Ovary (tissue), 9 donors: ENCODE measurements around the gene RAB31. TPM values are rescaled to one million over a fixed set of nuclear protein-coding genes. Genes with fewer than 3 reads are reported as not detected.

ENCODE experiments used
- DNase-seq, 5 donors: peaks; one replicate each; pipeline ENCODE4 v3.0.0-alpha.2; 2019 to 2020
- H3K27ac ChIP-seq, 2 donors: fragments of 200-600 bp; one replicate each; pipeline versions ENCODE4 v1.5.1 to v1.8.0; 2019 to 2022
- H3K27me3 ChIP-seq: fragments of 200-600 bp; one replicate; pipeline ENCODE4 v1.8.0; 2022
- H3K36me3 ChIP-seq: fragments of 200-600 bp; sonication (generic); one replicate; pipeline ENCODE4 v1.5.1; 2019
- H3K4me1 ChIP-seq: one replicate; pipeline ENCODE4 v1.8.1; 2013; ENCODE audit warnings: mild to moderate bottlenecking, moderate library complexity; ENCODE audit not compliant: insufficient read depth
- H3K4me3 ChIP-seq: fragments of 200-600 bp; sonication (generic); one replicate; pipeline ENCODE4 v1.5.1; 2017
- H3K9me3 ChIP-seq, 2 donors: fragments of 200-600 bp in 1 of 2; sonication (generic) in 1 of 2; one replicate each; pipeline versions ENCODE4 v1.5.1 to v1.8.1; 2013 to 2019; ENCODE audit warnings: mild to moderate bottlenecking in 1 of 2, moderate library complexity in 1 of 2
- EP300 ChIP-seq: sonication (generic); formaldehyde crosslinking; IDR thresholded peaks from one replicate; pipeline ENCODE4 v1.6.1; 2017; ENCODE audit warnings: antibody characterized with exemption
- POLR2A ChIP-seq: fragments of 450-650 bp; IDR thresholded peaks from one replicate; pipeline ENCODE4 v1.6.1; 2017; ENCODE audit warnings: antibody characterized with exemption, mild to moderate bottlenecking, moderate library complexity
- WGBS, 3 donors: extraction: QIAGEN DNeasy Blood & Tissue Kit in 1 of 3; methylation state at CpG; one replicate each; pipeline versions ENCODE4 v1.1.5 to v1.1.7; 2013 to 2017; 5-methylcytosine and 5-hydroxymethylcytosine counted together
- intact Hi-C, 4 donors: fragments of 100-400 bp; cut with DNase I; formaldehyde crosslinking; loops; one replicate each; pipeline versions ENCODE4 v1.11.0 to v1.15.1; 2022 to 2023
- polyA plus RNA-seq, 2 donors: library from polyadenylated mRNA; stranded (reverse); fragments of 200-250 nt in 1 of 2; fragments of 350-450 nt in 1 of 2; fragmentation: Illumina TruSeq in 1 of 2; extraction: RNeasy Lipid Tissue Mini Kit (QIAGEN cat#74804) in 1 of 2; gene quantifications; one replicate each; pipeline ENCODE4 v1.2.3, GENCODE V29; 2013 to 2014
- total RNA-seq, 7 donors: library from RNA; depleted of rRNA in 2 of 7; stranded (reverse); fragments of >200 nt in 2 of 7; fragmentation: NEBNext Ultra II Directional in 3 of 7; extraction: Animal tissue kit (Norgen Biotek cat#: 25700) in 3 of 7; gene quantifications; one replicate each; pipeline versions ENCODE4 v1.1.0 to v1.2.4, GENCODE V29; 2016 to 2023
- TF ChIP-seq, protein P1 (sequence below), 3 donors: fragments of 450-650 bp in 2 of 3; fragments of 200-600 bp in 1 of 3; IDR thresholded peaks; one replicate each; pipeline versions ENCODE4 v1.5.1 to v1.8.0; 2016 to 2022; ENCODE audit warnings: antibody characterized with exemption in 3 of 3, mild to moderate bottlenecking in 1 of 3
- donor health status: DM: no; HTN: no; CAD: no; lungs with moderate emphysema.
- donor health status: DM: no; HTN: no; CAD: no.
- donor health status: Bipolar disorder and iron deficiency.
- donor health status: DM: yes; HTN: yes; CAD: no.
- donor health status: DM: no; HTN: no; CAD: no.
- donor health status: DM: yes; HTN: yes; CAD: no.

Gene RAB31
- total and polyA plus RNA-seq, 9 donors = 37.9 to 188 (median 62.8) TPM

DNA sequence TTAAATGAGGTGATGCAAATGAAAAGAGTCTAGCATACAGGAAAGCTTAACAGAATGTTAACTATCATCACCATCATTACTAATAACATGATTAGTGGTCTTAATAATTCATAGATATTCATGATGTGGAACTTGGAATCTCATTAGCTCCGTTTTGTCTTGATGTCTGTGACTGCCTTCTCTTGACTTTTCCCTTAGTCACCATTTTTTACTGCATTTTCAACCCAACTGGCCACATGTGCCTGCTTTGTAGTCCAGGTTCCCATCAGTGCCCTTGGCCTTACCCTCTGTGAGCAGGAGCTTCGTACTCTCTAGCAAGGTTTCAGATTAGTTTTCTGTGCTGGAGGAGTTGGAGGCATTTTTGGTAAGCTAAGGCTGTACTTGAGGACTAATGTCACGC is 47.0 kb downstream of the RAB31 start:
- WGBS, 3 donors = 32 to 94% (median 72%) methylated on average over 3 of the region's 3 CpGs
- peaks cover 12% of the 10 kb centered on the region for H3K4me1 ChIP-seq
- H3K36me3 ChIP-seq = no peaks in the 10 kb centered on the region
- TF ChIP-seq EP300 = no peak
- TF ChIP-seq POLR2A = no peak
- TF ChIP-seq, protein P1, sequence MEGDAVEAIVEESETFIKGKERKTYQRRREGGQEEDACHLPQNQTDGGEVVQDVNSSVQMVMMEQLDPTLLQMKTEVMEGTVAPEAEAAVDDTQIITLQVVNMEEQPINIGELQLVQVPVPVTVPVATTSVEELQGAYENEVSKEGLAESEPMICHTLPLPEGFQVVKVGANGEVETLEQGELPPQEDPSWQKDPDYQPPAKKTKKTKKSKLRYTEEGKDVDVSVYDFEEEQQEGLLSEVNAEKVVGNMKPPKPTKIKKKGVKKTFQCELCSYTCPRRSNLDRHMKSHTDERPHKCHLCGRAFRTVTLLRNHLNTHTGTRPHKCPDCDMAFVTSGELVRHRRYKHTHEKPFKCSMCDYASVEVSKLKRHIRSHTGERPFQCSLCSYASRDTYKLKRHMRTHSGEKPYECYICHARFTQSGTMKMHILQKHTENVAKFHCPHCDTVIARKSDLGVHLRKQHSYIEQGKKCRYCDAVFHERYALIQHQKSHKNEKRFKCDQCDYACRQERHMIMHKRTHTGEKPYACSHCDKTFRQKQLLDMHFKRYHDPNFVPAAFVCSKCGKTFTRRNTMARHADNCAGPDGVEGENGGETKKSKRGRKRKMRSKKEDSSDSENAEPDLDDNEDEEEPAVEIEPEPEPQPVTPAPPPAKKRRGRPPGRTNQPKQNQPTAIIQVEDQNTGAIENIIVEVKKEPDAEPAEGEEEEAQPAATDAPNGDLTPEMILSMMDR (IDR thresholded peaks at IDR 0.05) = no peak
- H3K9me3 ChIP-seq = no peaks in the 10 kb centered on the region
- no peak overlapping the region for H3K27ac ChIP-seq
- no peaks in the 10 kb centered on the region for H3K27me3 ChIP-seq
- no peak for DNase-seq
- intact Hi-C loops = no loop called here
- no peak overlapping the region for H3K4me3 ChIP-seq

DNA sequence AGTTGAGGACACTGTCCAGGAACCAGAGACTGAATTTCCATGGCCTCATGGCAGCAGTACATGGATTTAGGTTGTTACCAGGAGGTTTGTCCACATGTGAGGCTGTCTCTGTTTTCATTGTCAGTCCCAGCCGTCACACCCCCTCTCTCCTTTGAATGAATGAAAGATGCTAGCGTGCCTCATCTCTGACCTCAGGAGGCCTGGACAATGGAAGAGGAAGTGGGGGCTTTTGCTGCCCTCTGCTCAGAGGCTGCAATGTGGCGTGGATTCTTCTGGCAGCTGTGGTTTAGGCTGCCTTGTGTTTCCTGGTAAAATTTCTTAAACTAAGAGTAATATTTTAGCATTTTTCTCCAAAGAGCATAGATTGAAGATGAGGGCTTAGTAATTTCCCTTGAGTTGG is 47.5 kb downstream of the RAB31 start:
- intact Hi-C loops = no loop called here
- TF ChIP-seq, protein P1 (IDR thresholded peaks at IDR 0.05) = no peak
- peaks cover 8% of the 10 kb centered on the region for H3K4me1 ChIP-seq

DNA sequence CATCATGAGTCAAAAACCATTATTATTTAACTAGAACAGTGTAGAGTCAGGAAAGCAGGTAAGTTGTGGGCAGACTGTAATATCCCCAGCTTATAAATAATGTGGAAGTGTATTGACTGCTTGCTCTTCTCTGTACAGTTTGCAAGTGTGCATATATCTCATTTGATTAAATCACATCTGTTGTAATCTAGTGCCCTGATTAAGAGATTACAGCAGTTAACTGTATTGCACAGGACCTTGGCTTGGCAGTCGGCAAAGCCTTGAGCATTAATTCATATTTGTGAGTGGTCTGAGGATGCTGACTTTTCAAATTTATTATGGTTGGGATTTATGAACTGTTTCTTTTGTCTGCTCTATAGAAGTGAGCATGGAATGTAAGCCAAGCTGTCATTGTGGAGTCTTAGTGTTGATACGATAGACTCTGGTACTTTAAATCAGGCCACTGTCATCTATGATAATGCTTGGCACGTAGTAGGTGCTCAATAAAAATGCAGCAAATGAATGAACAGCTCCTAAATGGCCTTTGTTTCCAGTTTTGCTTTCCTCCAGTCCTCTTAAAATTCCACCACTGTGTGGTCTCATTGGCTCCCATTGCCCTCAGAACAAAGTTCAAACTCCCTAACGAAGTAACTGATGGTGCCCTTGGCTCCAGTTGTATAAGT is 48.3 kb downstream of the RAB31 start:
- no peak for DNase-seq
- Histone ChIP-seq H3K36me3 (no peaks in the 10 kb centered on the region), H3K9me3 (no peaks in the 10 kb centered on the region), H3K27me3 (no peaks in the 10 kb centered on the region), H3K4me3 (no peak overlapping the region), H3K4me1 (peaks cover 6% of the 10 kb centered on the region), H3K27ac (no peak overlapping the region)
- TF ChIP-seq EP300 (no peak), POLR2A (no peak)
- TF ChIP-seq, protein P1 (IDR thresholded peaks at IDR 0.05) = no peak
- WGBS, 3 donors = 83 to 96% (median 94%) methylated on average over 4 of the region's 4 CpGs
- intact Hi-C loops = no loop called here

More for the DNA sequence above, 47.5 kb downstream of the RAB31 start:
- Histone ChIP-seq H3K9me3 (no peaks in the 10 kb centered on the region), H3K4me3 (no peak overlapping the region), H3K27ac (no peak overlapping the region), H3K27me3 (no peaks in the 10 kb centered on the region), H3K36me3 (no peaks in the 10 kb centered on the region)
- WGBS, 3 donors = 83 to 86% (median 84%) methylated on average over 3 of the region's 3 CpGs
- no peak for DNase-seq

DNA sequence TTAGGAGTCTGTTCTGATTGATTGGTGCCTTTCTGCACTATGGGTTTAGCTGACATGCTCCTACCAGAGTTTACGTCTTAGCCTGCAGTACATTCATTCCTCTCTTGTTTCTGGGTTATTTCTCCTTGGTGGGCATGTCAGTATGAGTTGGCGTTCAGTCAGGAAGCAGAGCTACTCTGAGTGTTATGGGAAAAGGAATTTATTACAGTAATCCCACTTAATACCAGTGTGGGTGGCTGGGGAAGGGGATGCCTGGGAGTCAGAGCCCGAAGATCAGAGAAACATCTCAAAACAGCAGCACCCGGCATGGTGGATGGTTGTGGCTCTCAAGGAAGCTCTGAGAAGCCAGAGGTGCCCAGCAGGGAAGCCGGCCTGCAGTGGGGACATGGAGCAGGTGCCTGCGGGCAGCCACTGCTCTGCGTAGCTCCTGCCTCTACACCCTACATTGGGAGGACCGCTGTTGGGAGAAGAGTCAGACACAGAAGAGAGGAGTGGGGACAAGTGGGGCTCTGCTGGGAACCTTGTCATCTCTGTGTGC is 48.9 kb downstream of the RAB31 start:
- WGBS, 3 donors = 86 to 92% (median 90%) methylated on average over 8 of the region's 8 CpGs
- DNase-seq = no peak
- Histone ChIP-seq H3K4me3 (no peak overlapping the region), H3K4me1 (no peaks in the 10 kb centered on the region), H3K36me3 (no peaks in the 10 kb centered on the region), H3K27ac (no peak overlapping the region), H3K9me3 (no peaks in the 10 kb centered on the region), H3K27me3 (no peaks in the 10 kb centered on the region)
- intact Hi-C loops = no loop called here
- TF ChIP-seq EP300 = no peak
- TF ChIP-seq POLR2A = no peak
- TF ChIP-seq, protein P1 (IDR thresholded peaks at IDR 0.05) = no peak
